ENCODE results near the gene ARHGAP45. TPM values are rescaled to one million over a fixed set of nuclear protein-coding genes. Genes with fewer than 3 reads are reported as not detected.
A peak's percentile ranks its signal among the peaks of the same experiment; 100 is the strongest.

The ARHGAP45 gene
- total RNA-seq, 1 donor from 2014 or later, result 312 TPM

DNA sequence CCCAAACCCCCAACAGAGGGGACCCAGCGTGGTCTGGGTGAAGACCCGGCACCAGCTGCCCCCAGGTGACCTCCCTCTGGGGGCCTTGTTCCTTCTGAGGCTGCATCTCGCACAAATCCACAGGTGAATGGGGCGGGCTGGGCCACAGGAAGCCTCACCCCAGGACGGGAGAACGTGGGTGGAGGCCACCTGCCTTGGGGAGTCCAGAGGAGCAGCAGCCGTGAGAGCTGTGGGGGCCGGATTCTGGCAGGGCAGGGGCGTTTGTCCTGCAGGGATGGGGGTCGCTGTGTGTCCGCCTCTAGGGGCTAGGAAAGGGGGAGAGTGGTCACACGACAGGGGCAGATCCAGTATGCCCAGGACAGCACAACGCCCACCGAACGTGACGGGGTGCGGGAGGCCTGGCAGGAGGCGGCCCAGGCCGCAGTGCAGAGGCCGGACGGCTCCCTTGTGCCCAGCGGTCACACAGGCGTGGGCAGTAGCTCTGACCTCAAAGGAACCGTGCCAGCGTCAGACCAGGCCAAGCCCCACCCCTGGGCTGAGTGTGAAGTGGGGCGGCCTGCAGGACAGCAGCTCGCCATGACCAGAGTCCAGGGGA is 21.5 kb downstream of the ARHGAP45 start:
- intact Hi-C loops (cut with micrococcal nuclease), result no loop called here
- CTCF ChIA-PET, result interaction anchor here (1.0 to 2.4 kb wide), 6 partner anchors 12 to 62 kb away, joined by 4 to 13 read pairs (median 5); partner anchors contain the start of genes ARHGAP45 and CNN2
- Mint-ChIP-seq H3K4me3 (no peak overlapping the region), H3K27ac (peak overlapping the region; percentile 92), H3K4me1 (peaks cover 48% of the 10 kb centered on the region), H3K36me3 (ENCODE audit: low read depth) (peaks cover 56% of the 10 kb centered on the region), H3K9me3 (no peaks in the 10 kb centered on the region), H3K27me3 (no peaks in the 10 kb centered on the region)
- DNase-seq (no peak), ATAC-seq (ENCODE audit: low read depth) (peak; percentile 9)
- TF ChIP-seq, protein P1, sequence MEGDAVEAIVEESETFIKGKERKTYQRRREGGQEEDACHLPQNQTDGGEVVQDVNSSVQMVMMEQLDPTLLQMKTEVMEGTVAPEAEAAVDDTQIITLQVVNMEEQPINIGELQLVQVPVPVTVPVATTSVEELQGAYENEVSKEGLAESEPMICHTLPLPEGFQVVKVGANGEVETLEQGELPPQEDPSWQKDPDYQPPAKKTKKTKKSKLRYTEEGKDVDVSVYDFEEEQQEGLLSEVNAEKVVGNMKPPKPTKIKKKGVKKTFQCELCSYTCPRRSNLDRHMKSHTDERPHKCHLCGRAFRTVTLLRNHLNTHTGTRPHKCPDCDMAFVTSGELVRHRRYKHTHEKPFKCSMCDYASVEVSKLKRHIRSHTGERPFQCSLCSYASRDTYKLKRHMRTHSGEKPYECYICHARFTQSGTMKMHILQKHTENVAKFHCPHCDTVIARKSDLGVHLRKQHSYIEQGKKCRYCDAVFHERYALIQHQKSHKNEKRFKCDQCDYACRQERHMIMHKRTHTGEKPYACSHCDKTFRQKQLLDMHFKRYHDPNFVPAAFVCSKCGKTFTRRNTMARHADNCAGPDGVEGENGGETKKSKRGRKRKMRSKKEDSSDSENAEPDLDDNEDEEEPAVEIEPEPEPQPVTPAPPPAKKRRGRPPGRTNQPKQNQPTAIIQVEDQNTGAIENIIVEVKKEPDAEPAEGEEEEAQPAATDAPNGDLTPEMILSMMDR (IDR thresholded peaks at IDR 0.05), result no peak
- POLR2A ChIA-PET, result interaction anchor here (0.5 to 10.8 kb wide), 15 partner anchors 13 to 184 kb away, joined by 3 to 184 read pairs (median 5); partner anchors contain the start of genes ABCA7, ARHGAP45, CNN2 and GPX4

DNA sequence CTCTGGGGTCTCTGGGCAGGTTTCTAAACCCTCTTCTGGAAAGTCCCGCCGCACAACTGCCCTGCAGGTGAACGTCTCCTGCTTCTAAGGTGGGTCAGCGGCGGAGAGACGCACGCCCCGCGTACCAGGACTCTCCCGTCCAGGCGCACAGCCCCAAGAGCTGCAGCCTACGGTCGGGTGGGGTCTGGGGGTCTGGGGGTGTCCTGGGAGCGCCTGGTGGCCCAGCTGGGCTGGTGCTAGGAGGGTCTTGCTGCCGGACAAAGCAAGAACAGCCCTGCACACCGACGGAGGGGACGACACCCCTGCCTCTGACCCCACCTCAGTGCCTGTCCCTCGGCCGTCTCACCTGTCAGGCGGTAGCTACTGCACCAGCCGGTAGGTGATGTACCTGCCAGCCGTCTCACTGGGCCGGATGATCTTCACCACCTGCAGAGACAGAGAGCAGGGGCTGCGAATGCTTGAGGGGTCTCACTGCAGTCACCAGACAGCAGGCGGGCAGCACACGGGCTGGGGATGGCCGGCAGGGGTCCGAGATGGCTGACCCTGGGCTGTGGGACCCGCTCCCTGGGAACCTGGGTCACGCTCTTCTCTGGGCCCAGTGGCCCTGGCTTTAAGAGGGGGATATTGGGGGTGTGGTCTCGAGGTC is 22.3 kb downstream of the ARHGAP45 start:
- Mint-ChIP-seq H3K9me3 (no peaks in the 10 kb centered on the region), H3K4me3 (no peak overlapping the region), H3K27ac (peak overlapping the region; percentile 41), H3K27me3 (no peaks in the 10 kb centered on the region), H3K36me3 (ENCODE audit: low read depth) (peaks cover 51% of the 10 kb centered on the region), H3K4me1 (peaks cover 50% of the 10 kb centered on the region)
- POLR2A ChIA-PET, result interaction anchor here (0.6 to 10.8 kb wide), 12 partner anchors 14 to 185 kb away, joined by 3 to 184 read pairs (median 12); partner anchors contain the start of genes ABCA7, ARHGAP45, CNN2 and GPX4
- ATAC-seq (ENCODE audit: low read depth) (no peak), DNase-seq (peak; percentile 21)
- TF ChIP-seq, protein P1 (IDR thresholded peaks at IDR 0.05), result no peak
- intact Hi-C loops (cut with micrococcal nuclease), result no loop called here
- CTCF ChIA-PET, result interaction anchor here (1.0 to 2.4 kb wide), 3 partner anchors 22 to 32 kb away, joined by 4 to 13 read pairs (median 4); partner anchors contain the start of gene ARHGAP45

DNA sequence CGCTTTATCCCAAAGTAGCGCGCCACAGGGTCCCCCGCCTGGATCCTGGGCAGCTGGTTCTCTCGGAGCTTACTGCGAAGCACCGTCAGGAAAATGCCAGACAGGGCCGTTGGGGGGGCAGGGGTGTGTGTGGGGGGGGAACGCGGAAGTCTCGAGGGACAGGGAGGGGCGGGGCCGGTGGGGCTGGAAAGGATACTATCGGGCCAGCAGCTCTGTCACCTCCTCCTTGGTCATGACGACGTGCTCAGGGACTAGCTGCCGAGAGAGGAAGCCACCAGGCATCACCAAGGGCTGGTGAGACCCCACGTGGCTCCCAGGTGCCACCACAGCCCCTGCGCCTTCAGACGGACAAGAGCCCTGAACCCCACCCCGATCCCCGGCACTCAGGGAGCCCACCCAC is 22.9 kb downstream of the ARHGAP45 start:
- Mint-ChIP-seq H3K36me3 (ENCODE audit: low read depth) (peaks cover 46% of the 10 kb centered on the region), H3K27me3 (no peaks in the 10 kb centered on the region), H3K4me1 (peaks cover 54% of the 10 kb centered on the region), H3K9me3 (no peaks in the 10 kb centered on the region), H3K4me3 (no peak overlapping the region), H3K27ac (no peak overlapping the region)
- DNase-seq (no peak), ATAC-seq (ENCODE audit: low read depth) (no peak)
- POLR2A ChIA-PET, result interaction anchor here (0.6 to 10.8 kb wide), 10 partner anchors 14 to 401 kb away, joined by 4 to 184 read pairs (median 12); partner anchors contain the start of genes ABCA7, ARHGAP45, CNN2 and GPX4
- intact Hi-C loops (cut with micrococcal nuclease), result no loop called here
- CTCF ChIA-PET, result interaction anchor here (1.2 to 2.4 kb wide), 3 partner anchors 23 to 32 kb away, joined by 3 to 13 read pairs (median 4); no protein-coding TSS in a partner anchor
- TF ChIP-seq, protein P1 (IDR thresholded peaks at IDR 0.05), result no peak

DNA sequence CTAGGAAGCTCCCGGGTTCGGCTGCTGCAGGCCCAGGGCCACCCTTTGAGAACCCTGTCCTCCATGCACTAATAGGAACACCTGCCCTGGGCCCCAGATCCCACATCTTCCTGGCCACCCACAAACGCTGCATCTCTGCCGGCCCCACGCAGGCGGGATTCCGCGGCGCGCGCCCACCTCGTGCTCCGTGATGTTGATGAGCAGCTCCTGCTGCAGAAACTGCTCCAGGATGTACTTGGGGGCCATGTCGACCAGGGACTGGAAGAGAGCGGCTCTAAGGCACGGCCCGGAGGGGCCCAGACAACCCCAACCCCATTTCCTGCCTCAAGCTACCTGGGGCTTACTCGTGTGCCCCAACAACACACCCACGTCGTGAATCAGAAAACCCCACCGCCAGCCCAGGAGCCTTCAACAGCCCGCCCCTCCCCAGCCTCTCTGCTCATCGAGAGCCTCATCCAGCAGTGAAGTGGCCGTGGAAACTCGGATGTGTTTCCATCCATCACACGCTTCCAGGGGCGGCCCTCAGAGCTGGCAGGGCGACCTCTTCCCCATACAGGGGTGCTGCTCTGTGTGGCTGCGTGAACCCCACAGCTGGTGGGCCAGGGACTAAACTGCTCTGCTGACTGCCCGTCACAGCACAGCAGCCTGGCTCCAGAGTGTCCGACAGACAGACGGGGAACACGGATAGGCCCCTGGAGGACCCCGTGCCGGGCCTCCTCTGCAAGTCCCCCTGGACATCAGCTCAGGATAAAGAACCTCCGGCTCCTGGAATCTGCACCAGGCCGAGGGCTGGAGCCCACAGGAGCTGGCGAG is 24.0 kb downstream of the ARHGAP45 start:
- no peak for DNase-seq
- TF ChIP-seq, protein P1 (IDR thresholded peaks at IDR 0.05), result no peak
- Mint-ChIP-seq H3K4me1 (peaks cover 56% of the 10 kb centered on the region), H3K27me3 (no peaks in the 10 kb centered on the region), H3K4me3 (no peak overlapping the region), H3K27ac (no peak overlapping the region), H3K9me3 (no peaks in the 10 kb centered on the region), H3K36me3 (ENCODE audit: low read depth) (peaks cover 42% of the 10 kb centered on the region)
- ATAC-seq (ENCODE audit: low read depth), result no peak
- ChIA-PET POLR2A (interaction anchor here (0.5 to 10.8 kb wide), 8 partner anchors 15 to 112 kb away, joined by 3 to 184 read pairs (median 6); partner anchors contain the start of genes ABCA7 and ARHGAP45), CTCF (interaction anchor here (1.2 kb wide), 1 partner anchor 26 kb away, joined by 3 read pairs; no protein-coding TSS in a partner anchor)
- intact Hi-C loops (cut with micrococcal nuclease), result no loop called here

Data from activated B cell treated with CpG ODN at 0.5 μM for 24 hours (primary cell).